ENCODE results near the gene CDT1.

CDT1 gene

GRCh38 chr16:88803264-88803987, at the start of gene CDT1:
CDT1 (plus strand) TSS chr16:88803789; CDS start chr16:88803832, 43 bp downstream.
- Histone ChIP-seq H3K9me3 (ENCODE audit: control insufficient read depth in 2 of 2, low read length in 2 of 2) (no peaks in the 10 kb centered on the region), H3K36me3 (ENCODE audit: control insufficient read depth in 2 of 2, insufficient read depth in 2 of 2, low read length in 2 of 2) (peaks cover 0 to 1% of the 10 kb centered on the region in 2 donors), H3K27ac (ENCODE audit: low read depth in 2 of 2, low read length in 2 of 2) (peak within 1 kb of the TSS in 1 of 2 donors; percentile 61), H3K4me3 (ENCODE audit: low read length in 2 of 2) (peak within 1 kb of the TSS; percentile 63 to 74), H3K27me3 (ENCODE audit: control insufficient read depth in 2 of 2, insufficient read depth in 2 of 2, low read length in 2 of 2) (no peaks in the 10 kb centered on the region), H3K9ac (ENCODE audit: low read depth in 1 of 2, low read length in 2 of 2) (peak within 1 kb of the TSS; percentile 52 to 55), H3K4me1 (ENCODE audit: control insufficient read depth in 2 of 2, insufficient read depth in 2 of 2, low read length in 2 of 2) (peaks cover 0 to 8% of the 10 kb centered on the region in 2 donors)

GRCh38 chr16:88754109-88754911, 49.3 kb upstream of the CDT1 start:
- Histone ChIP-seq H3K27ac (ENCODE audit: low read depth in 2 of 2, low read length in 2 of 2) (no peak overlapping the region), H3K9me3 (ENCODE audit: control insufficient read depth in 2 of 2, low read length in 2 of 2) (no peaks in the 10 kb centered on the region), H3K9ac (ENCODE audit: low read depth in 1 of 2, low read length in 2 of 2) (no peak overlapping the region), H3K4me1 (ENCODE audit: control insufficient read depth in 2 of 2, insufficient read depth in 2 of 2, low read length in 2 of 2) (peaks cover 0 to 11% of the 10 kb centered on the region in 2 donors), H3K36me3 (ENCODE audit: control insufficient read depth in 2 of 2, insufficient read depth in 2 of 2, low read length in 2 of 2) (no peaks in the 10 kb centered on the region), H3K4me3 (ENCODE audit: low read length in 2 of 2) (no peak overlapping the region), H3K27me3 (ENCODE audit: control insufficient read depth in 2 of 2, insufficient read depth in 2 of 2, low read length in 2 of 2) (no peaks in the 10 kb centered on the region)

DNA sequence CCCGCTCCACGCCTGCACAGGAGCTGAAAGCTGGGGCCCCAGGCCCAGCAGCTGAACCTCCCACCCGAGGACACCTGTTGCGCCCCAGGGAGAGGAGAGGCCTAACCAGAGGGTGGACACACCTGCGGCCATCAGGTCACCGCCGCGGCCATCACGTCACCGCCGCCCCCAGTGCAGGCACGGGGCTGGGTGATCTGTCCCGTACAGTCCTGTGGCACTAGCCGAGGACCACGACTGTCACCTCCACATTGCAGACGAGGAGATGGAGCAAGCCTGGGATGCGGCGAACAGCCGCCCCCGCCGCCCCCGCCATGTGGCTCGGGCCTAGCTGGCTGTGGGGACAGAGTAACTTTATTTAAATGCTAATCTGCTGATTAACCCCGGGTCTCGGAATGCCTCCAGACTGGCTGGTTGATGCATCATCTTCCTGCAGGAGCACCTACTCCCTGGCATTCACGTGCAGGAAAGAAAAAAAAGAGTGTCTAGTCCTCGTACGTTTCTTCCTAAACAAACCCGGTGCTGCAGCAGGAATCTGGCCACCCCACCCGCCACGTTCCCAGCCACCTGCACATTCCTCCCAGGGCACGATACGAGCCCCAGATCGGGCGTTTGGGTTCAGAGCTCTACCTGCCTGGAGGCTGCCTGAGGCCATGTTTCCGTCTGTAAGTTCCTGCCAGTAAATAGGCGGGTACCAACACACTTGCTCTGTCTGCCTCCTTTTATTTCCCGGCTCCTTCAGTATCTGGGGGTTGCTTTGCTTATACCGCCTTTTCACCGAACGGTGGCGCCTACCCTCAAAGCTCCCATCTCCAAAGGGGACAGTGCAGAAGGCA, 48.5 kb upstream of the CDT1 start:
- H3K9me3 ChIP-seq (ENCODE audit: control insufficient read depth in 2 of 2, low read length in 2 of 2), result no peaks in the 10 kb centered on the region
- no peak overlapping the region for H3K9ac ChIP-seq (ENCODE audit: low read depth in 1 of 2, low read length in 2 of 2)
- H3K4me1 ChIP-seq (ENCODE audit: control insufficient read depth in 2 of 2, insufficient read depth in 2 of 2, low read length in 2 of 2), result peaks cover 7 to 19% of the 10 kb centered on the region in 2 donors
- no peaks in the 10 kb centered on the region for H3K36me3 ChIP-seq (ENCODE audit: control insufficient read depth in 2 of 2, insufficient read depth in 2 of 2, low read length in 2 of 2)
- no peaks in the 10 kb centered on the region for H3K27me3 ChIP-seq (ENCODE audit: control insufficient read depth in 2 of 2, insufficient read depth in 2 of 2, low read length in 2 of 2)
- H3K27ac ChIP-seq (ENCODE audit: low read depth in 2 of 2, low read length in 2 of 2), result no peak overlapping the region
- H3K4me3 ChIP-seq (ENCODE audit: low read length in 2 of 2), result no peak overlapping the region

GRCh38 chr16:88755745-88756443, 47.7 kb upstream of the CDT1 start:
- H3K27ac ChIP-seq (ENCODE audit: low read depth in 2 of 2, low read length in 2 of 2), result no peak overlapping the region

DNA sequence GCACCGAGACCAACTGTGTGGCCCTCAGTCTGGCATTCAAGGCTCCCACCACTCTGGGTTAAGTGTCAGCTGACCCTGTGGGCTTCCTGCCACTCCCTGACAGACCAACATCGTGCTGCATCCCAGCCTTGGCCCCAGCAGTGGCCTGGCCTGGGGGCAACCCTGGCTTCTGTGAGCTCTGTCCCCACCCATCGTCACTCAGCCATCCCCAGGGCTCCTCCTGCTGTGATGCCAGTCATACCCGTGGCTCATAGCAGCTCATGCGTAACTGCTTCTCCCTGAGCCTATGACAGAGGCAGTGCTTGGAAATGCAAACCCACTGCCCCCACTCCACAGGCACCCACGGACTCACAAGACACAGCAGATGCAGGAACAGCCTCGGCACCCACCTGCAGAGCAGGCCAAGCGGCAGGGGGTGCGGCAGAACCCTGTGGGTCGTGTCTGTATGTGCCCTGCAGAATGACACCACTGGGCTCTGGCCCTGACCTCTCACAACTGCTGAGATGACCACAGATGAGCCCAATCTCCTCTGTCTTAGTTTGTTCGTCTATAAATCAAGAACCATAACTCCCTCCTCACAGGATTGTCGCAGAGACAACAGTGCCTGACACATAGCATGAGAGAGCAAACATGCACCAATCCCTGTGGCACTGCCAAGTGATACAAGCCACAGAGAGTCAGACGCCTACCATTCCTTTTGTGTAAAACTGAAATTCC, 45.2 kb upstream of the CDT1 start:
- H3K27ac ChIP-seq (ENCODE audit: low read depth in 2 of 2, low read length in 2 of 2), result peak overlapping the region in 1 of 2 donors; percentile 71
- peaks cover 26 to 50% of the 10 kb centered on the region in 2 donors for H3K4me1 ChIP-seq (ENCODE audit: control insufficient read depth in 2 of 2, insufficient read depth in 2 of 2, low read length in 2 of 2)
- no peaks in the 10 kb centered on the region for H3K9me3 ChIP-seq (ENCODE audit: control insufficient read depth in 2 of 2, low read length in 2 of 2)
- no peak overlapping the region for H3K4me3 ChIP-seq (ENCODE audit: low read length in 2 of 2)
- no peaks in the 10 kb centered on the region for H3K36me3 ChIP-seq (ENCODE audit: control insufficient read depth in 2 of 2, insufficient read depth in 2 of 2, low read length in 2 of 2)
- H3K9ac ChIP-seq (ENCODE audit: low read depth in 1 of 2, low read length in 2 of 2), result peak overlapping the region in 1 of 2 donors; percentile 47
- H3K27me3 ChIP-seq (ENCODE audit: control insufficient read depth in 2 of 2, insufficient read depth in 2 of 2, low read length in 2 of 2), result no peaks in the 10 kb centered on the region

More at GRCh38 chr16:88755745-88756443, 47.7 kb upstream of the CDT1 start:
- Histone ChIP-seq H3K9me3 (ENCODE audit: control insufficient read depth in 2 of 2, low read length in 2 of 2) (no peaks in the 10 kb centered on the region), H3K4me1 (ENCODE audit: control insufficient read depth in 2 of 2, insufficient read depth in 2 of 2, low read length in 2 of 2) (peaks cover 15 to 26% of the 10 kb centered on the region in 2 donors), H3K9ac (ENCODE audit: low read depth in 1 of 2, low read length in 2 of 2) (no peak overlapping the region), H3K36me3 (ENCODE audit: control insufficient read depth in 2 of 2, insufficient read depth in 2 of 2, low read length in 2 of 2) (no peaks in the 10 kb centered on the region), H3K27me3 (ENCODE audit: control insufficient read depth in 2 of 2, insufficient read depth in 2 of 2, low read length in 2 of 2) (no peaks in the 10 kb centered on the region), H3K4me3 (ENCODE audit: low read length in 2 of 2) (no peak overlapping the region)

- peak overlapping the region; percentile 71 to 75 for H3K27ac ChIP-seq (ENCODE audit: low read depth in 2 of 2, low read length in 2 of 2)
- H3K36me3 ChIP-seq (ENCODE audit: control insufficient read depth in 2 of 2, insufficient read depth in 2 of 2, low read length in 2 of 2), result no peaks in the 10 kb centered on the region
- H3K4me1 ChIP-seq (ENCODE audit: control insufficient read depth in 2 of 2, insufficient read depth in 2 of 2, low read length in 2 of 2), result peaks cover 29 to 55% of the 10 kb centered on the region in 2 donors
- peak overlapping the region in 1 of 2 donors; percentile 30 for H3K4me3 ChIP-seq (ENCODE audit: low read length in 2 of 2)
- H3K27me3 ChIP-seq (ENCODE audit: control insufficient read depth in 2 of 2, insufficient read depth in 2 of 2, low read length in 2 of 2), result no peaks in the 10 kb centered on the region
- no peaks in the 10 kb centered on the region for H3K9me3 ChIP-seq (ENCODE audit: control insufficient read depth in 2 of 2, low read length in 2 of 2)
- H3K9ac ChIP-seq (ENCODE audit: low read depth in 1 of 2, low read length in 2 of 2), result peak overlapping the region in 1 of 2 donors; percentile 47
Measured at GRCh38 chr16:88758944-88759244, 44.7 kb upstream of the CDT1 start.

GRCh38 chr16:88759245-88759975, 44.2 kb upstream of the CDT1 start:
- peak overlapping the region; percentile 71 to 75 for H3K27ac ChIP-seq (ENCODE audit: low read depth in 2 of 2, low read length in 2 of 2)
- no peaks in the 10 kb centered on the region for H3K36me3 ChIP-seq (ENCODE audit: control insufficient read depth in 2 of 2, insufficient read depth in 2 of 2, low read length in 2 of 2)
- no peaks in the 10 kb centered on the region for H3K27me3 ChIP-seq (ENCODE audit: control insufficient read depth in 2 of 2, insufficient read depth in 2 of 2, low read length in 2 of 2)
- H3K4me3 ChIP-seq (ENCODE audit: low read length in 2 of 2), result peak overlapping the region; percentile 30 to 33
- peaks cover 29 to 56% of the 10 kb centered on the region in 2 donors for H3K4me1 ChIP-seq (ENCODE audit: control insufficient read depth in 2 of 2, insufficient read depth in 2 of 2, low read length in 2 of 2)
- H3K9ac ChIP-seq (ENCODE audit: low read depth in 1 of 2, low read length in 2 of 2), result peak overlapping the region in 1 of 2 donors; percentile 61
- no peaks in the 10 kb centered on the region for H3K9me3 ChIP-seq (ENCODE audit: control insufficient read depth in 2 of 2, low read length in 2 of 2)

DNA sequence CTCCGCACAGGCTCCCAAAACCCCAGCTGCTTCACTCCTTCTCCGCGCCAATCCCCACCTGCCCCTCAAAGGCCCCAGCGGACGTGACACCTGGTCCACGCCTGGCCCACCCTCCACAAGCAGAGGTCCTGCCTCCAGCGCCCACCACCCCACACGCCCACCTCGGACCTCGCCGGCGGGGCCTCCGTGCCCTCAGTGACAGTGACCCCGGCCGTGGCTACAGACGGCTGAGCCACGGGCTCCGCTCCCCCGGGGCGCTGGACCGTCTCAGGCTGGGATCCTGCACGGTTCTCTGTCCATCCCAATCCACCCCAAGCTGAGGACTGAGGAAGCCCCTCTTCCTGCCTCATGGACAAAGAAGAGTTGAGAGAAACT, 43.6 kb upstream of the CDT1 start:
- H3K9ac ChIP-seq (ENCODE audit: low read depth in 1 of 2, low read length in 2 of 2), result peak overlapping the region in 1 of 2 donors; percentile 61
- peaks cover 29 to 56% of the 10 kb centered on the region in 2 donors for H3K4me1 ChIP-seq (ENCODE audit: control insufficient read depth in 2 of 2, insufficient read depth in 2 of 2, low read length in 2 of 2)
- H3K27ac ChIP-seq (ENCODE audit: low read depth in 2 of 2, low read length in 2 of 2), result peak overlapping the region; percentile 71 to 75
- H3K27me3 ChIP-seq (ENCODE audit: control insufficient read depth in 2 of 2, insufficient read depth in 2 of 2, low read length in 2 of 2), result no peaks in the 10 kb centered on the region
- no peaks in the 10 kb centered on the region for H3K36me3 ChIP-seq (ENCODE audit: control insufficient read depth in 2 of 2, insufficient read depth in 2 of 2, low read length in 2 of 2)
- H3K4me3 ChIP-seq (ENCODE audit: low read length in 2 of 2), result no peak overlapping the region
- no peaks in the 10 kb centered on the region for H3K9me3 ChIP-seq (ENCODE audit: control insufficient read depth in 2 of 2, low read length in 2 of 2)

All from mucosa of rectum (tissue), 2 donors.